Vagina (tissue), 2 donors: ENCODE measurements around the gene DNAJC25.

Experiments used
- POLR2A ChIP-seq, 2 donors: fragments of 450-650 bp; IDR thresholded peaks; one replicate each; pipeline ENCODE4 v1.6.1; 2017; ENCODE audit warnings: antibody characterized with exemption in 2 of 2, mild to moderate bottlenecking in 2 of 2, moderate library complexity in 2 of 2
- POLR2AphosphoS5 ChIP-seq, 2 donors: sonication (generic); formaldehyde crosslinking; IDR thresholded peaks; one replicate each; pipeline ENCODE4 v1.9.0; 2017; ENCODE audit warnings: antibody characterized with exemption in 2 of 2, mild to moderate bottlenecking in 2 of 2, low read depth in 1 of 2; ENCODE audit not compliant: insufficient read depth in 1 of 2
- TF ChIP-seq, protein P1 (sequence below), 3 experiments: fragments of 450-650 bp in 2 of 3; fragments of 200-600 bp in 1 of 3; sonication (generic) in 1 of 3; IDR thresholded peaks; one replicate each; pipeline ENCODE4 v1.5.1; 2017 to 2019; ENCODE audit warnings: antibody characterized with exemption in 3 of 3, mild to moderate bottlenecking in 2 of 3, moderate library complexity in 2 of 3

DNA sequence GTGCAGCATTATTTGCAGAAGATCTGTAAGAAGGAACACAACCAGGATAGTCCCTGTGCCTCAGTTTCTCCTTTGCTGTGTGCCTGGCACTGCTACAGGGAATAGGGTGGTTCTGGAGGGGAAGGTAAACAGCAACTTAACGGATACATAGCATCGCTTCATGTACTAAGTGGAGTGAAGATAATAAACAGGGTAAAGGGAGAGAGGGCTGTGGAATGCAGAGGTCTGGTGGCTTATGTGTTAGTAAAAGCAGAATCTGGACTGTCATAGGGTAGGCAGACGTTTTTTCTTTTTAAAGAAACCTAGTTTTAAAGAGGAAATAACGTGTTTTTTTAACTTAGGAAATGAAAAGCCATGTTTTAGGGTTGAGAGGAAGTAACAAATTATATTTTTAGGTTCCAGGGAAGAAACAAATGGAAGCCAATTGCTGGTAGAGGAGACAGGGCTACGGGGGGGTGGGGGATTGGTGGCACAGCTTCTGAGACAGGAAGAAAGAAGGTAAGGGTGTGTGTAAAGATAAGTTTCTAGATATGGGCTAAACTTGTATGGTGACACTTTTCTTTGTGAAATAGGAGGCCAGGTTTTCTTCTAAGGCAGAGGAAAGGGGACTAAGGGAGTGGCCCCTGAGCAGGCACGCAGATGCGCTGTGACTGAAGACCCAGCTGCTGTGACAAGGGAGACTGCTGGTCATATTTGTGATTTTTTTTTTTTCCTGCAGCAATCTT, 31.6 kb downstream of the DNAJC25 start:
- TF ChIP-seq, protein P1, sequence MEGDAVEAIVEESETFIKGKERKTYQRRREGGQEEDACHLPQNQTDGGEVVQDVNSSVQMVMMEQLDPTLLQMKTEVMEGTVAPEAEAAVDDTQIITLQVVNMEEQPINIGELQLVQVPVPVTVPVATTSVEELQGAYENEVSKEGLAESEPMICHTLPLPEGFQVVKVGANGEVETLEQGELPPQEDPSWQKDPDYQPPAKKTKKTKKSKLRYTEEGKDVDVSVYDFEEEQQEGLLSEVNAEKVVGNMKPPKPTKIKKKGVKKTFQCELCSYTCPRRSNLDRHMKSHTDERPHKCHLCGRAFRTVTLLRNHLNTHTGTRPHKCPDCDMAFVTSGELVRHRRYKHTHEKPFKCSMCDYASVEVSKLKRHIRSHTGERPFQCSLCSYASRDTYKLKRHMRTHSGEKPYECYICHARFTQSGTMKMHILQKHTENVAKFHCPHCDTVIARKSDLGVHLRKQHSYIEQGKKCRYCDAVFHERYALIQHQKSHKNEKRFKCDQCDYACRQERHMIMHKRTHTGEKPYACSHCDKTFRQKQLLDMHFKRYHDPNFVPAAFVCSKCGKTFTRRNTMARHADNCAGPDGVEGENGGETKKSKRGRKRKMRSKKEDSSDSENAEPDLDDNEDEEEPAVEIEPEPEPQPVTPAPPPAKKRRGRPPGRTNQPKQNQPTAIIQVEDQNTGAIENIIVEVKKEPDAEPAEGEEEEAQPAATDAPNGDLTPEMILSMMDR (IDR thresholded peaks at IDR 0.05) = no peak
- no peak for TF ChIP-seq POLR2AphosphoS5 (IDR thresholded peaks at IDR 0.05; ENCODE audit: insufficient read depth in 1 of 2, low read depth in 1 of 2)
- TF ChIP-seq POLR2A (IDR thresholded peaks at IDR 0.05) = no peak
